SK-N-SH (cell line): ENCODE results near the gene RNF44.

ENCODE experiments used
- CTCF ChIP-seq: fragments of 200-600 bp; sonication (generic); IDR thresholded peaks from 2 replicates; pipeline ENCODE4 v1.6.1; 2017; ENCODE audit warnings: antibody characterized with exemption, mild to moderate bottlenecking, moderate library complexity
- EZH2phosphoT487 ChIP-seq: fragments of 200-600 bp; sonication (generic); IDR thresholded peaks from 2 replicates; pipeline ENCODE4 v1.6.1; 2017; ENCODE audit warnings: low read depth, mixed run types, mild to moderate bottlenecking, antibody characterized with exemption, moderate library complexity, borderline replicate concordance
- NFIC ChIP-seq: IDR thresholded peaks from 2 replicates; pipeline ENCODE4 v1.4.0; 2012; ENCODE audit warnings: borderline replicate concordance
- RCOR1 ChIP-seq: fragments of 150-350 bp; IDR thresholded peaks from 2 replicates; pipeline ENCODE4 v1.6.1; 2017; ENCODE audit warnings: antibody characterized with exemption, low read length
- TAF1 ChIP-seq: IDR thresholded peaks from 2 replicates; pipeline ENCODE4 v1.6.1; 2012; ENCODE audit warnings: low read depth, mild to moderate bottlenecking, low read length, moderate library complexity, borderline replicate concordance

- TF ChIP-seq CTCF (peak; percentile 40; the same call in 1 of the 2 replicates), EZH2phosphoT487 (no peak), TAF1 (no peak), NFIC (no peak), RCOR1 (no peak)
Observed at GRCh38 chr5:176578391-176578808, 41.2 kb upstream of the RNF44 start.
